Cerebellar cortex (tissue), 1 donor: Measurements from ENCODE around the gene MFAP4.
A peak's percentile ranks its signal among the peaks of the same experiment; 100 is the strongest.

Experiments used
- DNase-seq: peaks from one replicate; pipeline ENCODE4 v3.0.0-alpha.2; 2015; ENCODE audit warnings: low spot score

Gene MFAP4

DNA sequence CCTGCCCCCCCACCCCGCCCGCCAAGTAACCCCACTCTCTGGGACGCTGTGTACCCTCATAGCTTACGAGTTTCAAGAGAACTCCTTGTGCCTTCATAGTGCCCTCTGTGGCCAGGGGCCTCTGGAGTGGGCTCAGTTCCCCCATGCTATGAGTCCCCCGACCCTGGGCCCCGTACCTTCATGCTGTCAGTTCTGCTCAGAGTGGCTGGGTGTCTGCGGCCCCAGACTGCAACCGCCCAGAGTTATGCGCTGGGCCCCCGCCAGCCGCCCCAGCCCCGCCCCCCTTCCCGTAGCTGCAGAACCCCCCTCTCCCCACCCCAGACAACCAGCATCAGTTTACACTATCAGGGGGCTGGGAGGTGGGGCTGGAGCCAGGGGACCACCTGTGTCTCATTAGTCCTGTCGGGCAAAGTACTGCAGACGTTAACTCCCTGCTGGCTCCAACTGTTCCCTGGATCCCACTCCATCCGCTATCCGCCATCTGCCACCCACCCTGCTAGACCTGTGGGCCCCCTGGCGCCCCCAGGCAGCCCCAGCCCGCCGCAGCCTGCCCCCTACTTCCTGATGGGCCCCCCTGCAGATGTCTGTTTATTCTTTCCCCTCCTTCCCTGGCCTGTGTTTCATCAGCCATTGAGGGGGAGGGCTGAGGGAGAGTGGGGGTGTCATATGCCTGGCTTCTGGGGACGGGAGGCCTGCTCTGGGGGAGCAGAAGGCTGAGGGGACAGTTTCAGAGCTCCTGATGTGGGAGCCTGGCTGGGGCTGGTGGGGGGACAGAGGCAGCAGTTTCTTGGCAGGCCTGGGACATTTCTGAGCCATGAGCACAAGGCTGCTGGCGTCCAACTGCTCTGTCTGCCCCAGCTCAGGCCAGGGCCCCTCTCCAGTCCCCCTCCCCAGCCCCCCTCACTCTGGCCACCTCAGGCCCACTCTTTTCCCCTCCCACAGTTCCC, at the start of gene MFAP4:
TSS of gene MFAP4 (minus strand) at position 217 of the 947 bp plus-strand sequence. CDS start at position 182, 35 bp downstream.
- peak; percentile 16 for DNase-seq

DNA sequence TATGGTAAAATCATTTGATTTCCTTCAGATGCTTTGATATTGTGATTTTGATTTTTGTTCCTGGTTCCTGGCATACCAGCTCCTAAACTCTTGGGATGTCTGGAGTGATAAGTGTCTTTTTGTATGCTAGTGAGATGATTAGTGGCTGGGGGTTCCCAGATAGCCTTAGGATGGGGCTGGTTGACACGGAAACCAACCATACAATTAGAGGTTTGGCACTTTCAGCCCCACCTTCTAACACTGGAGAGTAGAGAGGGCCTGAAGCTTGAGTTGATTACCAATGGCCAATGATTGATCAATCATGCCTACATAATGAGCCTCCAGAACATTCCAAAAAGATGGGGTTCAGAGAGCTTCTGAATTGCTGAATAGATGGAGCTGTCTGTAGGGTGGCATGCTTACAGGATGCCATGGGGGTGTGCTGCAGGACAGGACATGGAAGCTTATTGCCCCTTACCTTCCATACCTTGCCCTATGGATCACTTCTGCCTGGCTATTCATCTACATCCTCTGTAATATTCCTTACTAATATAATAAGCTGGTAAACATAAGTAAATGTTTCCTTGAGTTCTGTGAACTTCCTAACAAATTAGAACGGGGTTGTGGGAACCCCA, 46.8 kb upstream of the MFAP4 start:
- DNase-seq = no peak

- DNase-seq = no peak
Measured at GRCh38 chr17:19433255-19433654, 46.3 kb upstream of the MFAP4 start.

GRCh38 chr17:19431691-19432090, 44.7 kb upstream of the MFAP4 start:
- DNase-seq = no peak

GRCh38 chr17:19426631-19427030, 39.6 kb upstream of the MFAP4 start:
- no peak for DNase-seq

- no peak for DNase-seq
Measured at GRCh38 chr17:19424934-19425868, 38.2 kb upstream of the MFAP4 start.

DNA sequence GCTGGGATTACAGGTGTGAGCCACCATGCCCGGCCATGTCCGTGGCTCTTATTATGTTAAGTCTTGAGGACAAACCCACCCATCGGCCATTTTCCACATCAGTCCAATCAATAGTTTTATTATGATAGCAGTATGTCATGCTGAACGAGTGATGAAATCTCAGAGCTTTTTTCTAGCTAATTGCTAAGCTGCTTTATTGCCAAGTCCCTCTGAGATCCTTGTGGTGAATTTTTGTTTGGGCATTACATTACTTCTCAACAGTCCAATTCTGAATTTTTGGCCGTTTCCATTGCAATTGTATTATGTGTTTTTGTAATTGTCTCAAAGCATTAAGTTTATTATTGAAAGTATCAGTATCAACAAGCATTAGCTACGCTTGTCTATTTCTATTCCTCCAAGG, 34.9 kb upstream of the MFAP4 start:
- DNase-seq = no peak

- no peak for DNase-seq
Measured at GRCh38 chr17:19421219-19421618, 34.2 kb upstream of the MFAP4 start.

DNA sequence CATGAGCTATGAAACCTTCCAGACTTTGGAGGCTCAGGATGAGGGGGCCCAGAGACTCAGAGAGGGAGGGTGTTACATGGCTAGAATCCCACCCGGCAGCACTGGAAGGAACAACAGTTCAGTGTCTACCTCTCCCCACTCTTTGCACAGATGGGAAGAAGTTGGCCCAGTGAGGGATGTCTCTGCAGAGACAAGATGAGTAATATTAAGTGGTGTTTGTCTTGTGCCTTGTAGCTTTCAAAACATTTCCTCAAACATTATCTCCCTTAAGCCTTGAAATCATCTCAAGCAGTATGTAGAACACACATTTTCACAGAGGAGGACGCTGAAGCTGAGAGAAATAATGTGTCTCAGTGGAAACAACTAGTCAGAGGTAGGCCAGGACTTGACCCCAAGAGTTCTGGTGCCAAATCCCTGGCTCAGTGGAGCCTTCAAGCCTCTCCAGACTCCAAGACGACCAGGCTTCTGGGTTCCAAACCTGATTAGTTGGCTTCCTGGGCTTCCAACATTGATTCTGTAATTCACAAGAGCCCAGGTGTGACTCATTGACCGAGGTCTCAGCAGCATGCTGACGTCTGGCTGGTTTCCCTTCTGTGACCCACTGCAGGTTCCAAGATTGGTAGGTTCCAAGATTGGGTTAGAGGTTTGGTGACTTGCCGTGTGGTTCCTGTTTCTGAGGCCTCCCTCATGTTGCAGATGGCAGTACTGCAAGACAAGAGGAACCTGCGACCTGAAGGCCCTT, 31.4 kb upstream of the MFAP4 start:
- peak; percentile 38 for DNase-seq

GRCh38 chr17:19417611-19418010, 30.6 kb upstream of the MFAP4 start:
- DNase-seq = no peak

- DNase-seq = peak; percentile 9
Measured at GRCh38 chr17:19415806-19416775, 29.1 kb upstream of the MFAP4 start.

DNA sequence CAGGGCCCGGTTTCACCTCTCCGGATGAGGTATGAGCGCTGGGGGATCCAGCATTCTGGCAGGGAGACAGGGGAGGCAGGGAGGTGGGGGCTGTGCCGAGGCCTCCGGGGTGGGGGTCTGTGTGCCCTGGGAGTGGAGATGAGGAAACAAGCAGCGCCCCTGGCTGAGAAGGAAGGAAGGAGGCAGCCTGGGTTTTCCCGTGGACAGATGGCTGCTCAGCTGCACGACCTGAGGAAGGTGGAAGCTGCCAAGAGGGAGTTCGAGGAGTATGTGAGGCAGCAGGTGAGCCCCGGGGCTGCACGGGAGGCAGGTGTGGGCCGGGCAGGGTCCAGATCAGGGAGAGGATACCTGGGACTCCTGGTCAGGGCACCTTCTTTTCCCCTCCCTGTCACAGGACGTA, 28.3 kb upstream of the MFAP4 start:
- peak; percentile 83 for DNase-seq

GRCh38 chr17:19414396-19415280, 27.6 kb upstream of the MFAP4 start:
- peak; percentile 34 for DNase-seq

DNA sequence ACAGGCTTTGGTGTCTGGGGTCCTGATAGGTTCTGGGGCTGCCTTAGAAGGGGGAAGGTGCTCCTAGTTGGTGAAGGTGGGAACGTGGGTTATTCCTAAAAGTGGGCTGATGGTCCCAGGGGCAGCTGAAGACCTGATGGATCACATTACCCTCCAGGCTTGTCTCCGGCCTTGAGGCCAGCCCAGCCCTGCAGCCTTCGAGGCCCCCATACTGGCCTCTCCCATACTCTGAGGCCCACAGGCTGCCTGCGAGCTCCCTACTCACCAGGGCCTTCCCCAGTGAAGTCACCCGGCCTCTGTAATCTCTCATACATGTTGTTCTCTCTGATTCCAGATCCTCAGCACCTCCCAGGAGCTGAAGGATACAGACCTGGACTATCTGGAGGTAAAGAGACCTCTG, 26.8 kb upstream of the MFAP4 start:
- peak; percentile 3 for DNase-seq

DNA sequence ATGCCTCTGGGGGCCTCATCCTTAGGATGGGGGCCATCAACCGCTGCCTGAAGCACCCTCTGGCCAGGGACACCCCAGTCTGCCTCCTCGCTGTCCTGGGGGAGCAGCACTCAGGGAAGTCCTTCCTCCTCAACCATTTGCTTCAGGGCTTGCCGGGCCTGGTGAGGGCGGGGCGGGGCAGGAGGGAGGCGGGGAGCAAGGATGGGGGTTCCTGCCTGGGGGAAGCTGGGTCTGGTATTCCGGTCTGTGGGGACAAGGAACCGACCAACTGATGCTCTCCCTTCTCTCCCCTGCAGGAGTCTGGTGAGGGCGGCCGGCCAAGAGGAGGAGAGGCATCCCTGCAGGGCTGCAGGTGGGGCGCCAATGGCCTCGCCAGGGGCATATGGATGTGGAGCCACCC, 26.0 kb upstream of the MFAP4 start:
- peak; percentile 34 for DNase-seq

- peak; percentile 20 for DNase-seq
Measured at GRCh38 chr17:19412510-19412909, 25.5 kb upstream of the MFAP4 start.

DNA sequence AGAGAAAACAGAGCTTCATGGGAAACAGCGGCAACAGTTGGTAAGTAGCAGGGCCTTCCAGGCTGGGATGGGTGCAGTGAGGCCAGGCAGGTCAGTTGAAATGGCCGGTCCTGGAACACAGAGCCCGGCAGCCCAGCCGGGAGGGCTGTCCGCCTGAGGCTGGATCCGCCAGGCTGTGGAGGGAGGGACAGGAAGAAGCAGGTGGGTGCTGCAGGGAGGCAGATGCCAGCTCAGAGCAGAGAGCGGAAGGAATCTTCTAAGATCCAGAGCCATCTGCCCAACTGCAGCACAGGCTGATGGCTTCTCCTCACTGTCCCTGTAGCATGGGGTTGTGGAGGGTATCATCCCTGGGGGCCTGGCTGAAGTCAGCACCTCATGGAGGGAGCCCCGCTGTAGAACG, 24.6 kb upstream of the MFAP4 start:
- peak; percentile 86 for DNase-seq

DNA sequence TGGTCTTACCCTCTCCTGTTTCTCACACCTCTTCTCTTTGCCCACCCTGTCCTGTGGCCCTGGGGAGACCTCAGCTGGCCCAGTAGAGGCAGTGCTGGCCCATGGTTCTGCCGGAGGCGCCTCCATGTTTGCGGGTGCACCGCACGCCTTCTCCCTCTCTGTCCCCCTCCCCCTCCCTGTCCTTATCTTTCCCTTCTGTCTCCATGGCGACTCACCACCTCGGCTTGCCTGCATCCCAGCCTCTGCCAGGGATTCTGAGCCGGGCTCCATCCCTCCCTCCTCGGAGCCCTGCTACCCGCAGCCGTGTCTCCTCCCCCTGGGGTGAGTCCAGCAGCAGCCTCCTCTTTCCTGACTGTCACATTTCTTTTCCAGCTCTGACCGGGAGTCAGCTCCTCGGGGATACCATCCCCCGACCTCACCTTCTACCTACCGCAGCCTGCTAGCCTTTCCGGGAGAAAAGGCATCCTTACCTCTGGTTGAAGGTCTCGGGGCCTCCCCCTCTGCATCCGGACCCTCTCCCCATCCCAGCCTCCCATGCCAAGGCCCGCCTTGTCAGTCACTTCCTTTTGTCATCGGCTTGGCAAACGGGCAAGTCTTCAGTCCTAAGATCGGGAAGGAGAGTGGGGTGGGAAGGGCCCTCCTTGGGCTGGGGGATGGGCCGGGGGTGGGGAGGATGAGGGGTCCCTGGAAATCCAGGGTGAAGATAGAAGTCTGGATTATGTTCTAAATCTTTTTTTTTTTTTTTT, 24.1 kb upstream of the MFAP4 start, which contains the start of gene RNF112:
TSS of gene RNF112 (plus strand) at position 358 of the 746 bp plus-strand sequence. CDS start at position 535, 177 bp downstream.
- DNase-seq = peak; percentile 93
